HG03520 (cell line): Measurements from ENCODE around the gene PKP4.

Source experiments
- ATAC-seq: cut with Tn5 transposase; IDR thresholded peaks from one replicate; pipeline ENCODE4 v1.9.1; 2021; ENCODE audit warnings: mild to moderate bottlenecking, moderate library complexity; ENCODE audit not compliant: unreplicated experiment

Gene PKP4

GRCh38 chr2:158498043-158498748 is 41.4 kb downstream of the PKP4 start:
- ATAC-seq: no peak

- no peak for ATAC-seq
Measured at GRCh38 chr2:158498749-158499136, 42.0 kb downstream of the PKP4 start.

- no peak for ATAC-seq
Measured at GRCh38 chr2:158499383-158499782, 42.6 kb downstream of the PKP4 start.

- ATAC-seq: no peak
Measured at GRCh38 chr2:158500333-158500732, 43.6 kb downstream of the PKP4 start.

- ATAC-seq: no peak
Measured at GRCh38 chr2:158501301-158501700, 44.5 kb downstream of the PKP4 start.

GRCh38 chr2:158502974-158503373 is 46.2 kb downstream of the PKP4 start:
- ATAC-seq: no peak

GRCh38 chr2:158504088-158504487 is 47.3 kb downstream of the PKP4 start:
- ATAC-seq: no peak

GRCh38 chr2:158505448-158505934 is 48.7 kb downstream of the PKP4 start:
- no peak for ATAC-seq

GRCh38 chr2:158507141-158507540 is 50.4 kb downstream of the PKP4 start:
- ATAC-seq: peak; percentile 84

GRCh38 chr2:158507679-158508078 is 50.9 kb downstream of the PKP4 start:
- ATAC-seq: no peak

- no peak for ATAC-seq
Measured at GRCh38 chr2:158509928-158510797, 53.4 kb downstream of the PKP4 start.

- no peak for ATAC-seq
Measured at GRCh38 chr2:158510887-158511286, 54.1 kb downstream of the PKP4 start.

- no peak for ATAC-seq
Measured at GRCh38 chr2:158511706-158512105, 55.0 kb downstream of the PKP4 start.

GRCh38 chr2:158512323-158512722 is 55.6 kb downstream of the PKP4 start:
- ATAC-seq: no peak

- no peak for ATAC-seq
Measured at GRCh38 chr2:158513841-158514240, 57.1 kb downstream of the PKP4 start.

GRCh38 chr2:158518084-158518483 is 61.3 kb downstream of the PKP4 start:
- no peak for ATAC-seq

- no peak for ATAC-seq
Measured at GRCh38 chr2:158519481-158519880, 62.7 kb downstream of the PKP4 start.

GRCh38 chr2:158529379-158530259 is 72.9 kb downstream of the PKP4 start:
- no peak for ATAC-seq

GRCh38 chr2:158530829-158531228 is 74.1 kb downstream of the PKP4 start:
- no peak for ATAC-seq

GRCh38 chr2:158533009-158533408 is 76.3 kb downstream of the PKP4 start:
- no peak for ATAC-seq
